HG03442 (cell line): Measurements from ENCODE around the gene SMAD3.
"Not testable (repeated sequence)": the region's sequence is repeated elsewhere in the genome, so short reads cannot be mapped to it uniquely, and the experiment has no call there.

ENCODE experiments used
- ATAC-seq: cut with Tn5 transposase; IDR thresholded peaks from one replicate; pipeline ENCODE4 v1.9.1; 2021; ENCODE audit warnings: mild to moderate bottlenecking, moderate library complexity; ENCODE audit not compliant: unreplicated experiment

SMAD3 gene

DNA sequence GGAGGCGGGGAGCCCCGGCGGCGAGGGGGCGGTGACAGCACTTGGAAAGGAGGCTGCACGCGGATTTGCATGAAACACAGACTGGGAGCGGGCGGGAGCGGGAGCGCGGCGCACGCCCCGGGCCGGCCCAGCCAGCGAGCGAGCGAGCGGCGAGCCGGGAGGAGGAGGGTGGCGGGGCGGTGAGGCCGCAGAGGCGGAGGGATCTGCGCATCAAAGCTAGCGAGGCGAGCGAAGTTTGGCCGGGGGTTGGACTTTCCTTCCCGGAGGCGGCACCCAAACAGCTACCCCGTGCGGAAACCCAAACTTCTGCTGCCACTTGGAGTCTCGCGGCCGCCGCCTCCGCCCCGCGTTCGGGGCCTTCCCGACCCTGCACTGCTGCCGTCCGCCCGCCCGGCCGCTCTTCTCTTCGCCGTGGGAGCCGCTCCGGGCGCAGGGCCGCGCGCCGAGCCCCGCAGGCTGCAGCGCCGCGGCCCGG is at the start of gene SMAD3:
Gene SMAD3 (plus strand): TSS at position 72 of the 475 bp plus-strand sequence. CDS start 553 bp downstream, outside the sequence.
- peak; percentile 52 for ATAC-seq

- no peak for ATAC-seq
These were observed 48.1 kb upstream of the SMAD3 start for GRCh38 chr15:67017311-67017710.

DNA sequence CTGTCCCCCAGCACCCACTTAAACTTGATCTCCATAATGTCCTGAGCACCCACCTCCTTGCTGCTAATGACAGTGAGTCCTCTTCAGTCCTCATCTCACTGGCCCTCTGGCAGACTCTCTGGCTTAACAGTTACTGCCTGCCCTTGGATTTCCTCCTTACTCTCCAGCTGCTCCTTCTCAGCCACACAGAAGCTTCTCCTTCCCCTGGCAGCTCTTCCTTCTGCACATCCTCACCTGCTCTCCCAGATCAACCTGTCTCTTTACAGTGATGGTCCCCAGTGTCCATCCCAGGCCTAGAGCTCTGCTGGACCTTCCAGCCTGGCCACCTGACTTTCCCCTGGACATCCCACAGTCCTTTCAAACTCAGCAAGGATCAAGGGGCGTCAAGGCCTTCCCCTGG is 47.4 kb upstream of the SMAD3 start:
- ATAC-seq = no peak

- ATAC-seq = no peak
These were observed 47.0 kb upstream of the SMAD3 start for GRCh38 chr15:67018441-67018840.

DNA sequence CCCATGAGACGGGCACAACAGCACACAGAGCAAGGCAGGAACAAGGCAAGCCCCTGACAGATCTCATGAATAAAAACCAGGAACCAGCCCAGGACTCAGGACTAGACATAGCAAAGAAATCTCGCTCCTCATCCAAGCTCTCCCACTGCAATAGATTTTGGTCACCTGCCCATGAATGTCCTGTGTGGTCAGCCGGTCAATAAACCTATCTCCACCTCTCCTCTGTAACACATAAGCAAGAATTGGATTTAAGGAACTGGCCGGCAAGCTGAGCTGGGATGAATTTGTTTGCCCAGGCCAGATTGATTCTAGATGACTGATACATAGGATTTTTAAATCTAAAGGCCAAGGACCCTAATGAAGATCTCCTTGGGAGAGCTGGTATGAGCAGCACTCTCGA is 46.3 kb upstream of the SMAD3 start:
- ATAC-seq = no peak

DNA sequence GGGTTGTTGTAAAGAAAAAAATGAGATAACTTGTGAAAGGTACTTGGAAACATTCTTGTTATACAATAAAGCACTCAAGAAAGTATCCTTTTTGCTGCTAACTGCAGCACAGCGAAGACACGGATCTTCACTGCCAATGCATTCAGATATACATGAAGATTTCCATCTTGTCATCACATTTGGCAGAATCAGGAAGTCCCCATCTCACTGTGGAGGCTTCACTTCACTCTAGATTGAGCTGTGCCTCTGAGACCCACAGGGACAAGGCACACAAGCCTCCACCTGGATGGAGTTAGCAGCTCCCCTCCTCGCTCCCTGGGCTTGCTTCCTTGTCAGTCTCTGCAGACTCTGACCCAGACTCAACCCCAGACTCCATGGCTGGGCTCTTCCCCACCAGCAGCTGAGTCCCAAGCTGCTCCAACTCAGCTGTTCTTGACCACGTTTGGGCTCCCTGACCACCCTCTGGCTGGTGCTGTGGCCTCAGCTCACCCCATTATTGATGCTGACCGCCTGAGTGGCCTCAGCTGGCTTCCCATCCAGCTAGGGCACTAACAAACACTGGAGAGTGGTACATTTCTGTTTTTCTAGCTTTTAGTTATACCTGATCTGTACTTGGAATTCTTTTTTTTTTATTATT is 45.4 kb upstream of the SMAD3 start:
- no peak for ATAC-seq

DNA sequence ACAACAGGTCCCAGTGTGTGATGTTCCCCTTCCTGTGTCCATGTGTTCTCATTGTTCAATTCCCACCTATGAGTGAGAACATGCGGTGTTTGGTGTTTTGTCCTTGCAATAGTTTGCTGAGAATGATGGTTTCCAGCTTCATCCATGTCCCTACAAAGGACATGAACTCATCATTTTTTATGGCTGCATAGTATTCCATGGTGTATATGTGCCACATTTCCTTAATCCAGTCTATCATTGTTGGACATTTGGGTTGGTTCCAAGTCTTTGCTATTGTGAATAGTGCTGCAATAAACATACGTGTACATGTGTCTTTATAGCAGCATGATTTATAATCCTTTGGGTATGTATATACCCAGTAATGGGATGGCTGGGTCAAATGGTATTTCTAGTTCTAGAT is 44.7 kb upstream of the SMAD3 start:
- ATAC-seq = not testable (repeated sequence)

GRCh38 chr15:67021455-67021854 is 43.9 kb upstream of the SMAD3 start:
- no peak for ATAC-seq

DNA sequence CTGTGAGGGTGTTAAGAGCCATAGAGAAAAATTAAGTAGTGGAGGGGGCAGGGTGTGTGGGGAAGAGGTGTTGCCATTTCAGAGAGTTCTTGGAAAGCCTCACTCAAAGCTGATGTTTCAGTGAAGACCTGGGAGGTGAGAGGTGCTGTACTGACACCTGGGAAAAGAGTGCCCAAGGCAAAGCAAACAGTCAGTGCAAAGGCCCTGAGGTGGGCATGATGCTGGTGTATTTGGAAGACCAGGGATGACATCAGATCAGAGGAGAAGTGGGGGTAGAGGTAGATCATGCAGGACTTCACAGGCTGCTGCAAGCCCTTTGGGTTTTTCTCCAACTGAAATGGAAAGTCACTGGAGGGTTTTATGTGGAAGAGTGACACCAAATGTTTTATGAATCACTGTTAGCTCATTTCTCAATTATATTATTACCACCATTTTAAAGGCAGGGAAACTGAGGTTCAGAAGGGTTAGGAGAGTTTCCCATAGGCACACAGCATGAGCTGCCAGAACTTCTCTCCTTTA is 42.8 kb upstream of the SMAD3 start:
- ATAC-seq = no peak

DNA sequence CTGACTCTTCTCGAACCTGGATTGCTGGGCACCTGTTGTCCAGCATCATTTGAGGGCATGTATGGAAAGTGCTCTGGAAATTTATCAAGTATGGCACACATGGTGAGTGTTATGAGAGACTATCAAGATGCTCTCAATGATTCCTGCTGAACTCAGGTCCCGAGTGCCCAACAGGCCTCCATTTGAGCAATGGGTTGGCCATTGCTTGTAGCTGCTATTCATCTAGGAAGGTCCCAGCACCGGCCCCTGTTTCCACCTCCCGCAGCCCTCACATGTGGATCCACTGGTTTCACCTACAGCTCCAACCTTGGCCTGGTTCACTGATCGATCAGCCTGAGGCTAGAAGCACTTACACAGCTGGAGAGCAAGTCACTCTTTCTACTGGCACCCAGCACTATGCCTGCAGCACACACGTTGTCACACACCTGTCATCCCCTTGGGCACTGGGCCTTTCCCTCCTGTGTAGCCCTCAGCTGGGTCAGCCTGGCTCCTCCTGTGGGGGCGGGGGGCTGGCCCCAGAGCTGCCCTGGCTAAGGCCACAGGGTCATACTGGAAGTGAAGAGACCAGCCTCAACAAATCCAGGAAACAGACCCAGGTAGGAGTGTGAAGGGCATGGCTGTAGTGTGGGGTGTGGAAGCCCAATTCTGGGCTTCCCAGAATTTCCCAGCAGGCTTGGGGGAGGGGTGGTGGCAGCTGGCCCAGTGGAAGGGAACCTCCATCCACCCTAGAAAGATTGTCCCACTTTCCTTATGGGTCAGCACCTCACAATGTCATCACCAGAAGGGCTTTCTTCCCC is 41.7 kb upstream of the SMAD3 start:
- no peak for ATAC-seq

DNA sequence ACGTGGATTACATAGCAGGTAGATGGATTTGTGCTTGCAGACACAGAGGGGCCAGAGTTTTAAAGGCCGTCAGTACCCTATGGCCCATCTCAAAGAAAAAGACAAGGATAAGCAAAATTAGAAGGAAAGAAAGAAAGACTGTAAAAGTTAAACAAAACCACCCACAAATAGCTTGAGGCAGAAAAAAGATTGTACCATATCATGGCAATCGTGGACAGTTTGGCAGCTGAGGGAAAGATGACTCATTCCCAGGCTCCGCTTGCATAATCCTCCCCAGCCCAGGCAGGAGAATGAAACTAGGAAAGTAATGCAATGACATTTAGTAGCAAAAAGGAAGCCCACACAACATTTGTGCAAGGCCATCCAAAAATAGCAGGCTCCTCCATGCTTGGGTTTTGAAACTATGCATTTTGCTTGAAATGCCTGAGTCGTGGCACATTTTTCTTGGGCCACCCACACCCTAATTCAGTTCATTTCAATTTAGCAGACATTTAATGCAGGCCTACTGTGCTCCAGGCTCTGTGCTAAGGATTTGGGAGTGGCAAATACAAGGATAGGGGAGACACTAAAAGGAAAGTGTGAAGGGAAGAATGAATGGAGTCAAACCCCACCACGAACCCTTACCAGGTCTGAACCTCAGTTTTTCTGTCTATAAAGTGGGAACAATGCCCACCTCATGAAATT is 40.9 kb upstream of the SMAD3 start:
- no peak for ATAC-seq

DNA sequence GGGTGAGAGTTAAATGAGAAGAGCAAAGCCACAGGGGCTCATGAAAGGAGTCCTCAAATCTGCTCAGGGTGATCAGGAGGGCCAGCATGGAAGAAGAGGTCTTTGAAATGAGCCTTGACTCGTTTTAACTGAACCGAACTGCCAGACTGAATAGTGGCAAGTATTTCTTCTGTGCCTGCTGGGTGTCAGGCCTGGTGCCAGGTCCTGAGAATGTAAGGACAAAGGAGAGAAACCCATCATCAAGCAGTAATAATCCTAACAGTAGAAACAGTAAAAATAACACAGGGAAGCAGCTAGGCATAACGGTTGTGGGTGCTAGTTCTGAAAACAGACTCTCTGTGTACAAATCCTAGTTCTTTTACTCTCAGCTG is 40.4 kb upstream of the SMAD3 start:
- ATAC-seq = no peak

- ATAC-seq = no peak
These were observed 39.4 kb upstream of the SMAD3 start for GRCh38 chr15:67025719-67026609.

DNA sequence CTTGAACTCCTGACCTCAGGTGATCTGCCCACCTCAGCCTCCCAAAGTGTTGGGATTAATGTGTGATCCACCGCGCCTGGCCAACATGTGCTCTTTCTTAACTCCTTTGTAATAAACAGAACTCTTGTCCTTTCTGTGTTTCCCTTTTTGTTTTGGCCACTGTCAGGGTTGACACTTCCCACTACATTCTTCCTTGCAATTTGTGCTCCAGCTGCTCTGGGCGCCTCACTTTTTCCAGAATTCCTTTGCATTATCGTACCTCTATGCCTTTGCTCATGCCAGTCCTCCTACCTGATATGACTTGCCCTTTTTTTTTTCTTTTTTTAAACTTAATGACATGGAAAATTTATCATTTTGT is 38.8 kb upstream of the SMAD3 start:
- ATAC-seq = no peak

DNA sequence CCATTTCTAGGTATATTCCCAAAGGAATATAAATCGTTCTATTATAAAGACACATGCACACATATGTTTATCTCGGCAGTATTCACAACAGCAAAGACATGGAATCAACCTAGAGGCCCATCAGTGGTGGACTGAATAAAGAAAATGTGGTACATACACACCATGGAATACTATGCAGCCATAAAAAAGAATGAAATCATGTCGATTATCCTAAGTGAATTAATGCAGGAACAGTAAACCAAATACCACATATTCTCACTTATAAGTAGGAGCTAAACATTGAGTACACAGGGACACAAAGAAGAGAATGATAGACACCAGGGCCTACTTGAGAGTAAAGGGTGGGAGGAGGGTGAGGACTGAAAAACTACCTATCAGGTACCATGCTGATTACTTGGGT is 37.0 kb upstream of the SMAD3 start:
- not testable (repeated sequence) for ATAC-seq

GRCh38 chr15:67030036-67030762 is 35.2 kb upstream of the SMAD3 start:
- no peak for ATAC-seq

- ATAC-seq = no peak
These were observed 34.1 kb upstream of the SMAD3 start for GRCh38 chr15:67031331-67031730.

DNA sequence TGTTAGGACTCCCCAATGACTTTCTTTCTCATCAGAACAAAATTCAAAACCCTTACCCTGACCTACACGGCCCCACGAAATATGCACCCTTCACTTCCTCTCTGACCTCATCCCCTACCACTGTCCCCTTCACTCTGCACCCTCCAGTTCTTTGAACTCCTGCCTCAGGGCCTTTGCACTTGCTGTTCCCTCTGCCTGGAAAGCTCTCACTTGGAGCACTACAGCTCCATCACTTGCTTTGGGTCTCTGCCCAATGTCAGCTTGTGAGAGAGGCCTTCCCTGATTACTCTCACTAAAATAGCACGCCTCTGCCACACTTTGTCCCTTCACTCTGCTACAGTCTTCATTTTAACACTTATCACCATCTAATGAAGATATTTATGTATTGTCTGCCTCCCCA is 32.8 kb upstream of the SMAD3 start:
- no peak for ATAC-seq

DNA sequence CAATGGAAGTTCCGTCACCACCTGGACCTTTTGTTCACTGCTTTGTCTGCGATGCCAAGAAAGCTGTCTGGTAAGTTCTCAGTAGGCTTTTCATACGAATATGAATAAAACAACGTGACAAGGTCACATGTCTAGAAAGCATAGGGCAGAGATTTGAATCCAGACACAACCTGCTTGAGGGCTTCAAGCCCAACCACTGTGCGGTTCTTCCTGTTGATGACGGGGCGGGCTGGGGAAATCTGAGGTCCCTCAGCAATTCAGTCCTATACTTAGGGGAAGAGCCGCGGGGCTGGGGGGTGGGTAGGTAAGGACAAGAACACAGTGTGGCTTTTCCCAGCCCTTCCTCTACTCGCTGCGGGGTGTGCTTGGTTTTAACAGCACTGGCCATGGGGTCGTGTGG is 32.4 kb upstream of the SMAD3 start:
- ATAC-seq = no peak

DNA sequence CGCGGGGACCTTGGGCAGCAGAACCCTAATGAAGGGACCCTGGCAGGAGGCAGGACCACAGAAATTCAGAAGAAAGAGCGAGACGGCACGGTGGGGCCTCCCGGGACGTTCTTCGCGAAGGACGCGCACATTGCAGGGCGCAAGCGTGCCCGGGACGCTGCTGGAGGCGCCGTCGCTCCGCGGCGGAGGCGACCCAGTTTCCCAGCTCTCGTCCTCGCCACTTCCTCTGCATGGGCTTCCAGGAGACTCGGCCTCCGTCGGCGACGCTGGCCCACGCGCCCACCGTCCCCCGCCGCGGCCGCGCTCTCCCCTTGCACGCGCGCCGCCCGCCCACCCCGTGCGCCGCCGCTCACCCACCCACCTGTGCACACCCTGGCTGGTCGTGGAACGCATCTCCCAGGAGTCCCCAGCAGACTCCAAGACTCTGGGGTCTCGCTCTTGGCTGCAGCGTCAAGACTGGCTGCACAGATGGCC is 31.8 kb upstream of the SMAD3 start:
- ATAC-seq = no peak
